Measurements from ENCODE around the gene ZNF248. TPM values are rescaled to one million over a fixed set of nuclear protein-coding genes. Genes with fewer than 3 reads are reported as not detected.
"Not testable (repeated sequence)": the region's sequence is repeated elsewhere in the genome, so short reads cannot be mapped to it uniquely, and the experiment has no call there.

ZNF248 gene
- total and polyA plus RNA-seq, 2 donors (not counting 1 experiment from before 2014, with no cell fraction given) = 8.6 to 19.5 TPM

DNA sequence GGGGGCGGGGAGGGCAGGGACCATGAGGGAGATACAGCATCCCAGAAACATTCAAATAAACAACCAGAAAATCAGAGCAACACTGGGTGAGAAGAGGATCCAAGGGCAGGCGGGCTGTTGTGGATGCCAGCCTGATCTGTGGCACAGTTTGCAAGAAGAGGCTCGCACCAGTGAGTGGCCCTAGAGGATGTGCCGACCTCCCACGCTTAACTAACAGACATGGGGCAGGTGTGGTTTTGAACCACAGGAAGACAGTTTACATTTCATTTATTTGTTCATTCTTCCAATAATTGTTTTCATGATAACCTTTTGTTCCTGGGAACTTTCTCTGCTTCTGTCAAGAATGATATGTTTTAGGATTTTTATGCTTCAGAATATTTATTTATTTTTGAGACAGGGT is 115.6 kb downstream of the ZNF248 start:
- no peak for ATAC-seq (ENCODE audit: low read depth)
- H3K79me2 ChIP-seq (ENCODE audit: control insufficient read depth, insufficient read depth, low read length) = no peaks in the 10 kb centered on the region

DNA sequence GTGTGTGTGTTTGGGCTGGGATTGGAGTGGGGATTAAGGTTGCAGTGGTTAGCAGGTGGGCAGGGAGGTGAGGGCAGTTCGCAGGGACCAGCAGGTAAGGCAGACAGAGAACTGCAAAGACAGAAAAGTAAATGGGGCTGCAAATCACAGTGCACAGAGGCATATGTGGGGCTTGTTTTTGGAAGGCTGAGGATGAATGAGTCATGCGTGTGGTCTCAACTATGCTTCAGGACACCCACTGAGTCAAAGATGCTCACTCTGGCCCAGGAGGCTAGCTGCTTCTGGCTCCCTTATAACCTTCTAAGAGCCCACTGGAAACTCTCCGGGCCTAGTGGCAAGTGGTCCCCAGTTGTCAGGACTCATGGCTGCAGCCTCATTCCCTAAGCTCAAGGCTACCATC is 118.2 kb downstream of the ZNF248 start:
- WGBS (ENCODE audit: insufficient coverage) = 86% methylated on average over 3 of the region's 3 CpGs
- no peak for ATAC-seq (ENCODE audit: low read depth)
- no peaks in the 10 kb centered on the region for H3K4me1 Mint-ChIP-seq

More for the DNA sequence above, 115.6 kb downstream of the ZNF248 start:
- H4K20me1 ChIP-seq (ENCODE audit: control insufficient read depth, insufficient read depth, low read length, poor library complexity, severe bottlenecking) = no peaks in the 10 kb centered on the region
- no peaks in the 10 kb centered on the region for H3K9me3 Mint-ChIP-seq (ENCODE audit: insufficient read depth)
- ChIA-PET POLR2A (no interaction called here), CTCF (no interaction called here)
- no peaks in the 10 kb centered on the region for H3K36me3 ChIP-seq (replicated peaks in 1 of 2; ENCODE audit: control extremely low read depth in 1 of 2, control insufficient read depth in 1 of 2, extremely low read depth in 1 of 2, insufficient read depth in 2 of 2, low read length in 1 of 2)
- H3K27me3 Mint-ChIP-seq = no peaks in the 10 kb centered on the region
- H3K9ac ChIP-seq (ENCODE audit: low read length) = no peak overlapping the region
- H3K27ac ChIP-seq (ENCODE audit: low read length in 2 of 2) = no peak overlapping the region
- no peak overlapping the region for H3K4me2 ChIP-seq (replicated peaks; ENCODE audit: low read depth, low read length, poor library complexity, severe bottlenecking)
- H2AFZ ChIP-seq (ENCODE audit: insufficient read depth, low read depth, low read length, poor library complexity, severe bottlenecking) = no peak overlapping the region
- WGBS (ENCODE audit: insufficient coverage) = 100% methylated on average over 1 of the region's 5 CpGs
- H3K9me3 ChIP-seq (ENCODE audit: control extremely low read depth in 1 of 3, control insufficient read depth in 2 of 3, insufficient read depth in 1 of 3, low read length in 2 of 3) = peaks cover 0 to 18% (median 2%) of the 10 kb centered on the region in 3 donors
- no peak overlapping the region for H3K4me3 ChIP-seq (ENCODE audit: control extremely low read depth in 1 of 5, extremely low read depth in 1 of 5, insufficient read depth in 1 of 5, low read depth in 2 of 5, low read length in 4 of 5)
- no peaks in the 10 kb centered on the region for H3K4me1 ChIP-seq (ENCODE audit: control insufficient read depth in 2 of 2, insufficient read depth in 2 of 2, low read length in 2 of 2)
- intact Hi-C loops (cut with micrococcal nuclease) = no loop called here
- no peak for TF ChIP-seq EZH2 (IDR thresholded peaks at IDR 0.05; ENCODE audit: borderline replicate concordance, insufficient read depth, low read depth, low read length, poor library complexity, severe bottlenecking)
- TF ChIP-seq, protein P1, sequence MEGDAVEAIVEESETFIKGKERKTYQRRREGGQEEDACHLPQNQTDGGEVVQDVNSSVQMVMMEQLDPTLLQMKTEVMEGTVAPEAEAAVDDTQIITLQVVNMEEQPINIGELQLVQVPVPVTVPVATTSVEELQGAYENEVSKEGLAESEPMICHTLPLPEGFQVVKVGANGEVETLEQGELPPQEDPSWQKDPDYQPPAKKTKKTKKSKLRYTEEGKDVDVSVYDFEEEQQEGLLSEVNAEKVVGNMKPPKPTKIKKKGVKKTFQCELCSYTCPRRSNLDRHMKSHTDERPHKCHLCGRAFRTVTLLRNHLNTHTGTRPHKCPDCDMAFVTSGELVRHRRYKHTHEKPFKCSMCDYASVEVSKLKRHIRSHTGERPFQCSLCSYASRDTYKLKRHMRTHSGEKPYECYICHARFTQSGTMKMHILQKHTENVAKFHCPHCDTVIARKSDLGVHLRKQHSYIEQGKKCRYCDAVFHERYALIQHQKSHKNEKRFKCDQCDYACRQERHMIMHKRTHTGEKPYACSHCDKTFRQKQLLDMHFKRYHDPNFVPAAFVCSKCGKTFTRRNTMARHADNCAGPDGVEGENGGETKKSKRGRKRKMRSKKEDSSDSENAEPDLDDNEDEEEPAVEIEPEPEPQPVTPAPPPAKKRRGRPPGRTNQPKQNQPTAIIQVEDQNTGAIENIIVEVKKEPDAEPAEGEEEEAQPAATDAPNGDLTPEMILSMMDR (IDR thresholded peaks at IDR 0.05) = no peak
- no peak overlapping the region for H3K27ac Mint-ChIP-seq
- no peak overlapping the region for H3K4me3 Mint-ChIP-seq
- H3K27me3 ChIP-seq (replicated peaks in 1 of 4; ENCODE audit: control extremely low read depth in 1 of 4, control insufficient read depth in 3 of 4, insufficient read depth in 4 of 4, low read length in 3 of 4) = no peaks in the 10 kb centered on the region
- no peak for DNase-seq
- H3K4me1 Mint-ChIP-seq = no peaks in the 10 kb centered on the region

DNA sequence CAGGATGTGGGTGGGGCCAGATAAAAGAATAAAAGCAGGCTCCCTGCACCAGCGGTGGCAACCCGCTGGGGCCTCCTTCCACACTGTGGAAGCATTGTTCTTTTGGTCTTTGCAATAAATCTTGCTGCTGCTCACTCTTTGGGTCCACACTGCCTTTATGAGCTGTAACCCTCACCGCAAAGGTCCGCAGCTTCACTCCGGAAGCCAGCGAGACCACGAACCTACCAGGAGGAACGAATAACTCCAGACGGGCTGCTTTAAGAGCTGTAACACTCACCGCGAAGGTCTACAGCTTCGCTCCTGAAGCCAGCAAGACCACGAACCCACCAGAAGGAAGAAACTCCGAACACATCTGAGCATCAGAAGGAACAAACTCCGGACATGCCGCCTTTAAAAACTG is 119.2 kb downstream of the ZNF248 start:
- DNase-seq; H3K4me3 Mint-ChIP-seq; H4K20me1 ChIP-seq (ENCODE audit: control insufficient read depth, insufficient read depth, low read length, poor library complexity, severe bottlenecking); H3K4me2 ChIP-seq (replicated peaks; ENCODE audit: low read depth, low read length, poor library complexity, severe bottlenecking); H3K9ac ChIP-seq (ENCODE audit: low read length); H3K27ac ChIP-seq (ENCODE audit: low read length in 2 of 2); H3K79me2 ChIP-seq (ENCODE audit: control insufficient read depth, insufficient read depth, low read length); H3K27me3 Mint-ChIP-seq; H3K4me1 ChIP-seq (ENCODE audit: control insufficient read depth in 2 of 2, insufficient read depth in 2 of 2, low read length in 2 of 2); CTCF ChIA-PET; H3K4me1 Mint-ChIP-seq; intact Hi-C loops (cut with micrococcal nuclease); H3K4me3 ChIP-seq (ENCODE audit: control extremely low read depth in 1 of 5, extremely low read depth in 1 of 5, insufficient read depth in 1 of 5, low read depth in 2 of 5, low read length in 4 of 5); H3K27ac Mint-ChIP-seq; H3K27me3 ChIP-seq (replicated peaks in 1 of 4; ENCODE audit: control extremely low read depth in 1 of 4, control insufficient read depth in 3 of 4, insufficient read depth in 4 of 4, low read length in 3 of 4); ATAC-seq (ENCODE audit: low read depth); H2AFZ ChIP-seq (ENCODE audit: insufficient read depth, low read depth, low read length, poor library complexity, severe bottlenecking); POLR2A ChIA-PET; H3K36me3 ChIP-seq (replicated peaks in 1 of 2; ENCODE audit: control extremely low read depth in 1 of 2, control insufficient read depth in 1 of 2, extremely low read depth in 1 of 2, insufficient read depth in 2 of 2, low read length in 1 of 2); H3K9me3 Mint-ChIP-seq (ENCODE audit: insufficient read depth): not testable (repeated sequence)
- H3K9me3 ChIP-seq (ENCODE audit: control extremely low read depth in 1 of 3, control insufficient read depth in 2 of 3, insufficient read depth in 1 of 3, low read length in 2 of 3) = peaks cover 0 to 18% (median 3%) of the 10 kb centered on the region in 3 donors
- WGBS (ENCODE audit: insufficient coverage) = 90% methylated on average over 16 of the region's 16 CpGs

More for the DNA sequence above, 118.2 kb downstream of the ZNF248 start:
- Histone ChIP-seq H3K27ac (ENCODE audit: low read length in 2 of 2) (no peak overlapping the region), H4K20me1 (ENCODE audit: control insufficient read depth, insufficient read depth, low read length, poor library complexity, severe bottlenecking) (no peaks in the 10 kb centered on the region), H3K27me3 (replicated peaks in 1 of 4; ENCODE audit: control extremely low read depth in 1 of 4, control insufficient read depth in 3 of 4, insufficient read depth in 4 of 4, low read length in 3 of 4) (no peaks in the 10 kb centered on the region), H3K4me1 (ENCODE audit: control insufficient read depth in 2 of 2, insufficient read depth in 2 of 2, low read length in 2 of 2) (no peaks in the 10 kb centered on the region), H3K79me2 (ENCODE audit: control insufficient read depth, insufficient read depth, low read length) (no peaks in the 10 kb centered on the region), H3K4me3 (ENCODE audit: control extremely low read depth in 1 of 5, extremely low read depth in 1 of 5, insufficient read depth in 1 of 5, low read depth in 2 of 5, low read length in 4 of 5) (no peak overlapping the region), H3K9me3 (ENCODE audit: control extremely low read depth in 1 of 3, control insufficient read depth in 2 of 3, insufficient read depth in 1 of 3, low read length in 2 of 3) (peaks cover 0 to 18% (median 3%) of the 10 kb centered on the region in 3 donors), H3K4me2 (replicated peaks; ENCODE audit: low read depth, low read length, poor library complexity, severe bottlenecking) (no peak overlapping the region), H2AFZ (ENCODE audit: insufficient read depth, low read depth, low read length, poor library complexity, severe bottlenecking) (no peak overlapping the region), H3K36me3 (replicated peaks in 1 of 2; ENCODE audit: control extremely low read depth in 1 of 2, control insufficient read depth in 1 of 2, extremely low read depth in 1 of 2, insufficient read depth in 2 of 2, low read length in 1 of 2) (no peaks in the 10 kb centered on the region), H3K9ac (ENCODE audit: low read length) (no peak overlapping the region)
- no peak for TF ChIP-seq EZH2 (IDR thresholded peaks at IDR 0.05; ENCODE audit: borderline replicate concordance, insufficient read depth, low read depth, low read length, poor library complexity, severe bottlenecking)
- TF ChIP-seq, protein P1 (IDR thresholded peaks at IDR 0.05) = no peak
- no peaks in the 10 kb centered on the region for H3K27me3 Mint-ChIP-seq
- ChIA-PET POLR2A (no interaction called here), CTCF (no interaction called here)
- H3K27ac Mint-ChIP-seq = no peak overlapping the region
- H3K9me3 Mint-ChIP-seq (ENCODE audit: insufficient read depth) = peaks cover 2% of the 10 kb centered on the region
- intact Hi-C loops (cut with micrococcal nuclease) = no loop called here
- no peak for DNase-seq
- no peak overlapping the region for H3K4me3 Mint-ChIP-seq

Measured in B cell (primary cell).